Measurements from ENCODE around the gene SLC38A2. TPM values are rescaled to one million over a fixed set of nuclear protein-coding genes. Genes with fewer than 3 reads are reported as not detected.

SLC38A2 gene
- total and polyA plus RNA-seq, 2 donors (not counting 1 experiment from before 2014, with no cell fraction given) = 61.6 to 202 TPM

DNA sequence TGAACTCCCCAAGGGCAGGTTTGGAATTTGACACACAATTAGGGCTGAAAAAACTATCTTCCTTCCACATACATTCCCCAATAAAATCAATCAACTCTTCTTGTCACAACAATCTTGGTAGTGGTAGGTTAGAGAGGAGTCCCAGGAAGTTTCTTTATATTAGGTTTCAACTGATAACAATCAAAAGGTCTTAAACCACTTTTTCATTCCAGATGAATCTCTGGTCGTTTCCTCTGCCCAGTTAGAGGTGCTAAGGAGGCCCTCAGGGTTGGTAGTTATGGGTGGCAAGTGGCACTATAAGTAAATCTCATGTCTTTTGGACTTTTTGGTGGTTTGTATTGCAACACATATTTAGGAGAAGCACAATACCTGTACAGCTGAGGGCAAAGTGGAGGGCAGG is 1.7 kb upstream of the SLC38A2 start:
- DNase-seq = no peak
- peaks cover 2 to 17% of the 10 kb centered on the region in 2 experiments for H3K36me3 ChIP-seq (replicated peaks in 1 of 2; ENCODE audit: control extremely low read depth in 1 of 2, control insufficient read depth in 1 of 2, extremely low read depth in 1 of 2, insufficient read depth in 2 of 2, low read length in 1 of 2)
- Mint-ChIP-seq H3K27me3 (no peaks in the 10 kb centered on the region), H3K9me3 (ENCODE audit: insufficient read depth) (no peaks in the 10 kb centered on the region), H3K4me1 (peaks cover 30% of the 10 kb centered on the region), H3K27ac (peak overlapping the region; percentile 99), H3K4me3 (peak overlapping the region; percentile 98)
- peaks cover 22 to 24% of the 10 kb centered on the region in 2 donors for H3K4me1 ChIP-seq (ENCODE audit: control insufficient read depth in 2 of 2, insufficient read depth in 2 of 2, low read length in 2 of 2)
- H3K79me2 ChIP-seq (ENCODE audit: control insufficient read depth, insufficient read depth, low read length) = peaks cover 39% of the 10 kb centered on the region
- intact Hi-C loops (cut with micrococcal nuclease) = loop anchor here (5.0 kb wide), 6 partner anchors 113 to 1333 kb away; partner anchors contain the start of genes ARID2 and RPAP3
- POLR2A ChIA-PET = interaction anchor here (0.6 kb wide), 1 partner anchor 264 kb away, joined by 3 read pairs; no protein-coding TSS in a partner anchor
- WGBS (ENCODE audit: insufficient coverage) = no CpG with 5 or more reads among the region's 1 CpG
- no peaks in the 10 kb centered on the region for H3K9me3 ChIP-seq (ENCODE audit: control extremely low read depth in 1 of 3, control insufficient read depth in 2 of 3, insufficient read depth in 1 of 3, low read length in 2 of 3)
- H3K4me2 ChIP-seq (replicated peaks; ENCODE audit: low read depth, low read length, poor library complexity, severe bottlenecking) = peak overlapping the region; percentile 76
- no peak overlapping the region for H3K4me3 ChIP-seq (ENCODE audit: control extremely low read depth in 1 of 5, extremely low read depth in 1 of 5, insufficient read depth in 1 of 5, low read depth in 2 of 5, low read length in 4 of 5)
- CTCF ChIA-PET = interaction anchor here (1.0 kb wide), 1 partner anchor 287 kb away, joined by 4 read pairs; no protein-coding TSS in a partner anchor
- H2AFZ ChIP-seq (ENCODE audit: insufficient read depth, low read depth, low read length, poor library complexity, severe bottlenecking) = peak overlapping the region; percentile 85
- TF ChIP-seq EZH2 (IDR thresholded peaks at IDR 0.05; ENCODE audit: borderline replicate concordance, insufficient read depth, low read depth, low read length, poor library complexity, severe bottlenecking) (no peak), CTCF (IDR thresholded peaks at IDR 0.05) (no peak)
- H3K27ac ChIP-seq (ENCODE audit: low read length in 2 of 2) = no peak overlapping the region
- no peaks in the 10 kb centered on the region for H3K27me3 ChIP-seq (replicated peaks in 1 of 4; ENCODE audit: control extremely low read depth in 1 of 4, control insufficient read depth in 3 of 4, insufficient read depth in 4 of 4, low read length in 3 of 4)
- ATAC-seq (ENCODE audit: low read depth) = no peak
- peaks cover 32% of the 10 kb centered on the region for H4K20me1 ChIP-seq (ENCODE audit: control insufficient read depth, insufficient read depth, low read length, poor library complexity, severe bottlenecking)
- no peak overlapping the region for H3K9ac ChIP-seq (ENCODE audit: low read length)
